Mammary epithelial cell (primary cell): ENCODE results near the gene TMEM232.

Source experiments
- CTCF ChIP-seq, 2 donors: IDR thresholded peaks in 1 of 2; conservative IDR thresholded peaks in 1 of 2; 2 replicates each; pipeline ENCODE4 v1.5.1; 2011 to 2012; ENCODE audit warnings: inconsistent platforms in 2 of 2, low read length in 2 of 2, mild to moderate bottlenecking in 2 of 2, control low read depth in 1 of 2, low read depth in 1 of 2; ENCODE audit not compliant: insufficient read depth in 1 of 2; ENCODE audit errors: extremely low read depth in 1 of 2
- EZH2 ChIP-seq: IDR thresholded peaks from 2 replicates; pipeline ENCODE4 v1.6.1; 2012; ENCODE audit warnings: low read length, inconsistent platforms, borderline replicate concordance

GRCh38 chr5:110401881-110402280 is 324.6 kb downstream of the TMEM232 start:
- TF ChIP-seq EZH2, result no peak
- TF ChIP-seq CTCF (conservative IDR thresholded peaks at IDR 0.05 in 1 of 2, IDR thresholded peaks at IDR 0.05 in 1 of 2; ENCODE audit: extremely low read depth in 1 of 2, insufficient read depth in 1 of 2, low read depth in 1 of 2, low read length in 2 of 2), result no peak
